Hepatocyte (in vitro differentiated cells): ENCODE measurements around the gene SVOP. TPM values are rescaled to one million over a fixed set of nuclear protein-coding genes. Genes with fewer than 3 reads are reported as not detected.

ENCODE experiments used
- DNase-seq: peaks from one replicate; pipeline ENCODE4 v3.0.0-alpha.2; 2016; ENCODE audit warnings: low spot score
- H2AFZ ChIP-seq: fragments of 200-600 bp; sonication (generic); 2 replicates; pipeline ENCODE4 v1.6.0; 2016; ENCODE audit warnings: antibody characterized with exemption, mild to moderate bottlenecking
- H3K27ac ChIP-seq: fragments of 200-600 bp; sonication (generic); 2 replicates; pipeline ENCODE4 v1.5.1; 2016; ENCODE audit warnings: mild to moderate bottlenecking
- H3K27me3 ChIP-seq: fragments of 200-600 bp; sonication (generic); 2 replicates; pipeline ENCODE4 v1.6.1; 2016
- H3K36me3 ChIP-seq: fragments of 200-600 bp; sonication (generic); replicated peaks from 2 replicates; pipeline ENCODE4 v1.5.1; 2016; ENCODE audit warnings: low read depth; ENCODE audit not compliant: insufficient read depth
- H3K4me1 ChIP-seq: fragments of 200-600 bp; sonication (generic); 2 replicates; pipeline ENCODE4 v1.5.1; 2016; ENCODE audit warnings: mild to moderate bottlenecking, moderate library complexity; ENCODE audit not compliant: insufficient read depth
- H3K4me2 ChIP-seq: fragments of 200-600 bp; sonication (generic); 2 replicates; pipeline ENCODE4 v1.6.0; 2016
- H3K4me3 ChIP-seq: fragments of 200-600 bp; sonication (generic); 2 replicates; pipeline ENCODE4 v1.5.1; 2016; ENCODE audit warnings: mild to moderate bottlenecking
- H3K79me2 ChIP-seq: fragments of 200-600 bp; sonication (generic); 2 replicates; pipeline ENCODE4 v1.6.0; 2017; ENCODE audit warnings: mild to moderate bottlenecking
- H3K9me2 ChIP-seq: fragments of 200-600 bp; sonication (generic); replicated peaks from 2 replicates; pipeline ENCODE4 v1.6.0; 2017; ENCODE audit warnings: mild to moderate bottlenecking; ENCODE audit not compliant: insufficient read depth
- H3K9me3 ChIP-seq: fragments of 200-600 bp; sonication (generic); 2 replicates; pipeline ENCODE4 v1.5.1; 2016; ENCODE audit warnings: low read depth, mild to moderate bottlenecking
- H4K20me1 ChIP-seq: fragments of 200-600 bp; sonication (generic); 2 replicates; pipeline ENCODE4 v1.6.0; 2016; ENCODE audit warnings: mild to moderate bottlenecking; ENCODE audit not compliant: insufficient read depth, poor library complexity, severe bottlenecking
- CTCF ChIP-seq: fragments of 200-600 bp; sonication (generic); IDR thresholded peaks from 2 replicates; pipeline ENCODE4 v1.5.1; 2016; ENCODE audit warnings: antibody characterized with exemption, mild to moderate bottlenecking; ENCODE audit not compliant: poor library complexity
- EZH2 ChIP-seq: fragments of 200-600 bp; sonication (generic); IDR thresholded peaks from 2 replicates; pipeline ENCODE4 v1.6.1; 2016; ENCODE audit warnings: antibody characterized with exemption, mild to moderate bottlenecking, borderline replicate concordance
- EZH2phosphoT487 ChIP-seq: fragments of 200-600 bp; sonication (generic); IDR thresholded peaks from one replicate; pipeline ENCODE4 v1.6.1; 2018; ENCODE audit warnings: antibody characterized with exemption, mild to moderate bottlenecking, low read depth, moderate library complexity; ENCODE audit not compliant: unreplicated experiment, severe bottlenecking
- WGBS: methylation state at CpG from one replicate; pipeline ENCODE4 v1.1.6; 2016; ENCODE audit warnings: low lambda C conversion rate; ENCODE audit errors: missing lambda C conversion rate; 5-methylcytosine and 5-hydroxymethylcytosine counted together
- polyA plus RNA-seq: library from polyadenylated mRNA; unstranded; fragments of >200 nt; fragmentation: Nextera tagmentation; extraction: Ambion mirVana; gene quantifications from 2 replicates; pipeline ENCODE4 v1.2.1, GENCODE V29; 2016
- total RNA-seq: library from RNA; depleted of rRNA; stranded (reverse); fragments of >200 nt; gene quantifications from 2 replicates; pipeline ENCODE4 v1.2.3, GENCODE V29; 2014

Gene SVOP
- total and polyA plus RNA-seq, 2 experiments from 2014 or later = 0.27 to 0.45 TPM

GRCh38 chr12:108977360-108977759 lies 43.5 kb downstream of the SVOP start:
- Histone ChIP-seq H3K27me3 (no peaks in the 10 kb centered on the region), H3K4me2 (no peak overlapping the region), H3K9me2 (no peaks in the 10 kb centered on the region), H3K4me1 (no peaks in the 10 kb centered on the region), H3K4me3 (no peak overlapping the region), H2AFZ (no peak overlapping the region), H4K20me1 (no peaks in the 10 kb centered on the region), H3K9me3 (no peaks in the 10 kb centered on the region), H3K27ac (no peak overlapping the region), H3K36me3 (no peaks in the 10 kb centered on the region), H3K79me2 (no peaks in the 10 kb centered on the region)
- 82% methylated on average over 4 of the region's 4 CpGs for WGBS
- no peak for DNase-seq
- TF ChIP-seq EZH2phosphoT487 (no peak), CTCF (no peak), EZH2 (no peak)

GRCh38 chr12:108975024-108975593 lies 45.8 kb downstream of the SVOP start:
- DNase-seq = no peak
- 73% methylated on average over 2 of the region's 2 CpGs for WGBS
- no peaks in the 10 kb centered on the region for H3K79me2 ChIP-seq
- TF ChIP-seq EZH2 (no peak), EZH2phosphoT487 (no peak)
- no peak overlapping the region for H3K4me3 ChIP-seq
- no peaks in the 10 kb centered on the region for H3K4me1 ChIP-seq
- H3K27me3 ChIP-seq = no peaks in the 10 kb centered on the region
- no peak overlapping the region for H2AFZ ChIP-seq
- no peak overlapping the region for H3K27ac ChIP-seq
- no peaks in the 10 kb centered on the region for H3K36me3 ChIP-seq
- no peaks in the 10 kb centered on the region for H4K20me1 ChIP-seq
- H3K4me2 ChIP-seq = no peak overlapping the region
- no peaks in the 10 kb centered on the region for H3K9me3 ChIP-seq
- no peaks in the 10 kb centered on the region for H3K9me2 ChIP-seq

- Histone ChIP-seq H2AFZ (no peak overlapping the region), H4K20me1 (no peaks in the 10 kb centered on the region), H3K4me1 (no peaks in the 10 kb centered on the region), H3K4me3 (no peak overlapping the region), H3K79me2 (no peaks in the 10 kb centered on the region), H3K27me3 (no peaks in the 10 kb centered on the region), H3K27ac (no peak overlapping the region), H3K9me3 (no peaks in the 10 kb centered on the region), H3K9me2 (no peaks in the 10 kb centered on the region), H3K36me3 (no peaks in the 10 kb centered on the region), H3K4me2 (no peak overlapping the region)
- no peak for DNase-seq
- 70% methylated on average over 4 of the region's 4 CpGs for WGBS
- no peak for TF ChIP-seq EZH2phosphoT487
- TF ChIP-seq EZH2 = no peak
- TF ChIP-seq CTCF = no peak
Observed at GRCh38 chr12:108973629-108974152, 47.2 kb downstream of the SVOP start.

- DNase-seq = no peak
- no peaks in the 10 kb centered on the region for H3K4me1 ChIP-seq
- H3K27ac ChIP-seq = no peak overlapping the region
- no peaks in the 10 kb centered on the region for H3K27me3 ChIP-seq
- H3K4me2 ChIP-seq = no peak overlapping the region
- no peak overlapping the region for H3K4me3 ChIP-seq
- no peaks in the 10 kb centered on the region for H3K9me2 ChIP-seq
- H3K79me2 ChIP-seq = no peaks in the 10 kb centered on the region
- no peak overlapping the region for H2AFZ ChIP-seq
- 91% methylated on average over 9 of the region's 9 CpGs for WGBS
- no peaks in the 10 kb centered on the region for H3K36me3 ChIP-seq
- no peaks in the 10 kb centered on the region for H3K9me3 ChIP-seq
- no peaks in the 10 kb centered on the region for H4K20me1 ChIP-seq
- no peak for TF ChIP-seq EZH2
- no peak for TF ChIP-seq EZH2phosphoT487
- no peak for TF ChIP-seq CTCF
Observed at GRCh38 chr12:108972358-108972757, 48.5 kb downstream of the SVOP start.
